ENCODE results near the gene PPP1R3F.
A peak's percentile ranks its signal among the peaks of the same experiment; 100 is the strongest.

Gene PPP1R3F

DNA sequence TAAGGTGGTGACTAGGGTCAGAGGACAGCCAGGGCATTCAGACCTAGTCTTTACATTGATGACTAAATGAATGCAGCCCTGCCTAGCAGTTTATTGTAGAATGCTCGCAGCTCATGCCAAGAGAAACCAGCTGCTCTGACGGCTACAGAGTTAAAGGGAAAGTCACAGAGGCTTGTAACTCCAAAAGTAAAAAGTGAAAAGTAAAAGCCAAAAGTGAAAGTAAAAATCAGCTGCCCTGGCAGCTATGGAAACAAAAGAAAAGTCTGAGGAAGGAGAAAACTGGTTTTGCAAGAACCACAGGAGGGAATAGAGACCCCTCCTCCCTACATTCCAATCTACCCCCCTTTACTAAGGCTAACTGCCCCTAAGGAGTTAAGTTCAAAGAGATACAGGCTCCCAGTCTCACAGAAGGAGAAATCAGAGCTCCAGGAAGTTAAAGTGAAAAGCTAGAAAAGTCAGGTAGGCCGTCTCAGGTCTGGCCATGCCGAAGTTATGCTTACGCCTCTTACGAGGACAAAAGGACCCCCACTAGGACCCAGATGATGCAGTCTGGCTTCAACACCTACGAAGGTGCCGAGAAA, 39.9 kb downstream of the PPP1R3F start:
- H3K9me3 ChIP-seq (ENCODE audit: insufficient read depth, low read length, severe bottlenecking): no peaks in the 10 kb centered on the region
- peak overlapping the region in 1 of 2 experiments; percentile 36; a peak in 1 of 4 replicates for H3K4me3 ChIP-seq (ENCODE audit: low read depth in 1 of 2, low read length in 2 of 2)
- H3K4me2 ChIP-seq (ENCODE audit: insufficient read depth, low read length): peak overlapping the region; percentile 57
- no peak for TF ChIP-seq EZH2 (IDR thresholded peaks at IDR 0.05; ENCODE audit: borderline replicate concordance, low read depth, low read length, severe bottlenecking)
- TF ChIP-seq, protein P1, sequence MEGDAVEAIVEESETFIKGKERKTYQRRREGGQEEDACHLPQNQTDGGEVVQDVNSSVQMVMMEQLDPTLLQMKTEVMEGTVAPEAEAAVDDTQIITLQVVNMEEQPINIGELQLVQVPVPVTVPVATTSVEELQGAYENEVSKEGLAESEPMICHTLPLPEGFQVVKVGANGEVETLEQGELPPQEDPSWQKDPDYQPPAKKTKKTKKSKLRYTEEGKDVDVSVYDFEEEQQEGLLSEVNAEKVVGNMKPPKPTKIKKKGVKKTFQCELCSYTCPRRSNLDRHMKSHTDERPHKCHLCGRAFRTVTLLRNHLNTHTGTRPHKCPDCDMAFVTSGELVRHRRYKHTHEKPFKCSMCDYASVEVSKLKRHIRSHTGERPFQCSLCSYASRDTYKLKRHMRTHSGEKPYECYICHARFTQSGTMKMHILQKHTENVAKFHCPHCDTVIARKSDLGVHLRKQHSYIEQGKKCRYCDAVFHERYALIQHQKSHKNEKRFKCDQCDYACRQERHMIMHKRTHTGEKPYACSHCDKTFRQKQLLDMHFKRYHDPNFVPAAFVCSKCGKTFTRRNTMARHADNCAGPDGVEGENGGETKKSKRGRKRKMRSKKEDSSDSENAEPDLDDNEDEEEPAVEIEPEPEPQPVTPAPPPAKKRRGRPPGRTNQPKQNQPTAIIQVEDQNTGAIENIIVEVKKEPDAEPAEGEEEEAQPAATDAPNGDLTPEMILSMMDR (IDR thresholded peaks at IDR 0.05; ENCODE audit: borderline replicate concordance, extremely low read depth, low read length, poor library complexity, severe bottlenecking): no peak
- no peaks in the 10 kb centered on the region for H3K27me3 ChIP-seq (ENCODE audit: insufficient read depth, low read length, poor library complexity)
- ATAC-seq (ENCODE audit: insufficient read depth, low read depth) (peak; percentile 83), DNase-seq (peak; percentile 32)
- H3K27ac ChIP-seq (ENCODE audit: low read length): peak overlapping the region; percentile 61
- H2AFZ ChIP-seq (ENCODE audit: low read depth, low read length): peak overlapping the region; percentile 68
- H4K20me1 ChIP-seq (ENCODE audit: insufficient read depth, low read length): no peaks in the 10 kb centered on the region
- no peaks in the 10 kb centered on the region for H3K79me2 ChIP-seq (ENCODE audit: insufficient read depth, low read length)
- H3K9ac ChIP-seq (ENCODE audit: low read depth, low read length): 0 out of 2 replicates have a peak overlapping the region, but pooled peaks have one; percentile 30
- H3K4me1 ChIP-seq (ENCODE audit: insufficient read depth, low read length): peaks cover 20% of the 10 kb centered on the region
- no peaks in the 10 kb centered on the region for H3K36me3 ChIP-seq (ENCODE audit: insufficient read depth, low read length)

DNA sequence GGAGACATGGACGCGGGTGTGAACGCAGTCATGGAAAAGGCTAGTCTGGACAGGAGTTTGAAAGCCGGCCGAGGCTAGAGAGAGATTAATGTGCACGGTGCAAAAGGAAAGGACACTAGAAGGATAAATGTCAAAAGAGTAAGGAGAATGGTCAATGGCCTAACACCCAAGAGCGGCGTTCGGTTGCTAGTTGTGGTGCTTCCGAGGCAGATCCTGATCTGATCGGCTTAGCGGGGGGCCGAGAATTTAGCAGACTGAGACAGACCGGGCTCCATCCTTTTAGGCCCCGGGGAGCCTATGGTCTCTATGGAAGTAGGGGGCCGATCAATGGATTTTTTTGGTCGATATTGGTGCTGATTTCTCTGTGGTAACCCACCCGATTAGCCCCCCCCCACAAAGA, 40.8 kb downstream of the PPP1R3F start:
- Histone ChIP-seq H3K4me2 (ENCODE audit: insufficient read depth, low read length) (no peak overlapping the region), H3K4me3 (ENCODE audit: low read depth in 1 of 2, low read length in 2 of 2) (no peak overlapping the region), H3K9ac (ENCODE audit: low read depth, low read length) (no peak overlapping the region), H3K9me3 (ENCODE audit: insufficient read depth, low read length, severe bottlenecking) (no peaks in the 10 kb centered on the region), H3K27me3 (ENCODE audit: insufficient read depth, low read length, poor library complexity) (no peaks in the 10 kb centered on the region), H3K4me1 (ENCODE audit: insufficient read depth, low read length) (peaks cover 20% of the 10 kb centered on the region), H4K20me1 (ENCODE audit: insufficient read depth, low read length) (no peaks in the 10 kb centered on the region), H2AFZ (ENCODE audit: low read depth, low read length) (no peak overlapping the region), H3K36me3 (ENCODE audit: insufficient read depth, low read length) (no peaks in the 10 kb centered on the region), H3K27ac (ENCODE audit: low read length) (no peak overlapping the region), H3K79me2 (ENCODE audit: insufficient read depth, low read length) (no peaks in the 10 kb centered on the region)
- DNase-seq (no peak), ATAC-seq (ENCODE audit: insufficient read depth, low read depth) (no peak)
- TF ChIP-seq, protein P1 (IDR thresholded peaks at IDR 0.05; ENCODE audit: borderline replicate concordance, extremely low read depth, low read length, poor library complexity, severe bottlenecking): no peak
- no peak for TF ChIP-seq EZH2 (IDR thresholded peaks at IDR 0.05; ENCODE audit: borderline replicate concordance, low read depth, low read length, severe bottlenecking)

DNA sequence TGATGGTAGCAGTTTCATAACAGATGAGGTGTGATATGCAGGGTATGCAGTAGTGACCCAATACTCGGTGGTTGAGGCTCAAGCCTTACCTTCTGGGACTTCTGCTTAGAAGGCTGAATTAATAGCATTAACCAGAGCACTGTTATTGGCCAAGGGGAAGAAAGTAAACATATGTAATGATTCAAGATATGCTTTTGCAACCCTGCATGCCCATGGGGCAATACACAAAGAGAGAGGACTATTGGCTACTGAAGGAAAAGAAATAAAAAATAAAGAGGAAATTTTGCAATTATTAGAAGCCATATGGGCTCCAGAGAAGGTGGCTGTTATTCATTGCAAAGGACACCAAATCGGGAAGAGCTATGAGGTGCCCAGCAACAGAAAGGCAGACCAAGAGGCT, 42.6 kb downstream of the PPP1R3F start:
- ATAC-seq (ENCODE audit: insufficient read depth, low read depth): no peak
- DNase-seq: no peak
- Histone ChIP-seq H3K4me3 (ENCODE audit: low read depth in 1 of 2, low read length in 2 of 2) (no peak overlapping the region), H4K20me1 (ENCODE audit: insufficient read depth, low read length) (no peaks in the 10 kb centered on the region), H3K9ac (ENCODE audit: low read depth, low read length) (no peak overlapping the region), H3K9me3 (ENCODE audit: insufficient read depth, low read length, severe bottlenecking) (no peaks in the 10 kb centered on the region), H3K79me2 (ENCODE audit: insufficient read depth, low read length) (no peaks in the 10 kb centered on the region), H2AFZ (ENCODE audit: low read depth, low read length) (no peak overlapping the region), H3K4me2 (ENCODE audit: insufficient read depth, low read length) (no peak overlapping the region), H3K36me3 (ENCODE audit: insufficient read depth, low read length) (no peaks in the 10 kb centered on the region), H3K27me3 (ENCODE audit: insufficient read depth, low read length, poor library complexity) (no peaks in the 10 kb centered on the region), H3K4me1 (ENCODE audit: insufficient read depth, low read length) (peaks cover 20% of the 10 kb centered on the region), H3K27ac (ENCODE audit: low read length) (no peak overlapping the region)
- TF ChIP-seq, protein P1 (IDR thresholded peaks at IDR 0.05; ENCODE audit: borderline replicate concordance, extremely low read depth, low read length, poor library complexity, severe bottlenecking): no peak
- TF ChIP-seq EZH2 (IDR thresholded peaks at IDR 0.05; ENCODE audit: borderline replicate concordance, low read depth, low read length, severe bottlenecking): no peak
